LNCAP (cell line): Measurements from ENCODE around the gene SKOR1.

Source experiments
- CTCF ChIP-seq: fragments of 450-650 bp; IDR thresholded peaks from 2 replicates; pipeline ENCODE4 v1.5.1; 2017; ENCODE audit warnings: mild to moderate bottlenecking

Gene SKOR1

DNA sequence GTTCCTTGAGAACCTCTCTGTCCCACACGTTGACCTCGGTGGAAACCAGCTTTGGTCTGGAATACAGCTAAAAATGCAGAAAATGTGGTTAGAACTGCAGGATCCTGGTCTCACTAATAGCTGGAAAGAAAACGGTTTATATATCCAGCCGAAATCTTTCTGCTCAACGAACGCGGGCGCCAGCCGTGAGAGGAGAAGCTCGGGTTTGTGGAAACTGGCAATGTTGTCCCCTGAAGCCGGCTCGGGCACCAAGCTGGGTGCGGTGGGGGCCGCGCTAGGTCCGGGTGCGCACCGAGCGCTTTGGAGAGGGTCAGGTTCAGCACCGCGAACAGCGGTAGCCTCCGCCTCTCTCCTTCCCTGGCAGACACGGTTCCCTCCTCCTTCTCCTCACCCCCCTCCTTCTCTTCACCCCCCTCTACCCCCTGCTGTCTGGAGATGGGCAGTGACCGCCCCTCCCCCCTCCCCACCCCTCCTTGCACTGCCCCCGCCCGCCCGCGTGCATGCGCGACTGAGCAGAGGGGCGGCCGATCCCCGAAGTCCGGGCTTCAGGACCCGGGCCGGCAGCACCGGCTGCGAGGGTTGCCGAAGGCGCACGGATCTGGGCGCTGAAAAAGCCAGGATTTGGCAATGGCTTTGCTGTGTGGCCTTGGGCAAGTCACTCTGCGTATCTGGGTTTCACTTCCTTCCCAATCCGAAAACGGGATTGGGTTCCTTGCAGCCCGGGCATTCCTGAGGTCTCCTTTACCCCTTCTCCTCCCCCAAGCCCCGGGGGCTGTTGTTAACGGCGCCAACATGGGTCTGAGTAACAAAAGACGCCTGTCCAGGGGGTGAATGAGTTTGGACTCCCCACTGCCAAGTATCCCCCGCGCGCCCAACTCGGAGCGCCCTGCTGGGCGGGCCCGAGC is at the start of gene SKOR1:
TSS of gene SKOR1 (plus strand) at position 534 of the 905 bp plus-strand sequence. CDS start at position 628, 94 bp downstream.
- TF ChIP-seq CTCF = no peak

DNA sequence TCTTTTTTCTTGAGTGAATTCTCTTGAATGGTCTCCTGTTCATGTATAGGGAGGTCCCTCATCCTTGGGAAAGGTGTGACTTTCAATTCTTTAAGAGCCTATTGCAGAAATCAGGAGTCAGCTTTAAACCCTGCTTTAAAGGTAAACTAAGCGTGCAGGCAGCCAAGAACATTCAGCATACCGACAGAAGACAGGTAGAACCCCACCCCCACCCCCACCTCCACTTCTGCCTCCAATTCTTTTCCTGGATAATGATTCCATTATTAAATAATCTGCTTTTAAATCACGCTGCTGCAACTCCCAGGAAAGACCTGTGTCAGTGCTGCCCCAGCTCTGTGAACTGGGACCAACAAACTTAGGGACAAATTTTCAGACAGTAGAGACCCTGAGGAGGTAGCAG is 49.3 kb upstream of the SKOR1 start:
- no peak for TF ChIP-seq CTCF

DNA sequence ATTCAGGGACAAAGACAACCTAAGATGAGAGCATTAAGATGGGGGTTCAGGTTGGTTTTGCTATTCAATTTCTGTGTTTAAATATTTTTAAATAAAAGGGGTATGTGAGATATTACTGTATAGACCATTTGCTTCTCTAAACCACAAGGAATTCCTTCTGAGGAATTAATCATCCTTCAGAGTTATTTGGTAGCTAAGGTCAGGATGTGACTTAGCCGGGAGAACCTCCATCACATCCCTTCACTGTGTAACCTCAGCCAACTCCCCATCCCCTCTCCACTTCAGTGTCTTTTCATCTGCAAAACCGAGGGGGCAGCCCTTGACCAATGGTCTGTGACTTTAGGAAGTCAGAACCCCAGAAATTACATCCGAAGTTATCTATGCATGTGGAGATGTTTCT is 48.7 kb upstream of the SKOR1 start:
- TF ChIP-seq CTCF = no peak

- no peak for TF ChIP-seq CTCF
Observed at GRCh38 chr15:67777071-67777470, 48.2 kb upstream of the SKOR1 start.

DNA sequence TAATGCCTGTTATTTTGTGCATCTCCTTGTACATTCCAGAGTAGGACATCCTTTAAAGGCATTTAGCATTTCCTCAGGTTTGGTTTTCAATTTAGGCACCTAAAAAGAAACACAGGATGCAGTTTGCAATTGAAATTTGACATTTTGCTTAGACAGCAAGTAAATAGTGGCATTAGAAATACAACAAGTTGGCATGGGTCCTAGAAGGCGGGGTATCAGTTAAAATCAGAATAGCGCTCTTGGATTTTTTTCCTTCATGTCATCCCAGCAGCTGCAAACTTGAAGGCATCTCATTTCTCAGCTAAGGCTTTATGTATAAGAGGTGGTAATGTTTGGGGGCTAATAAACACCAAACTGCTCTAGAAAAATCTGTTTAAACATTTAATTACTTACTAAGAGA is 47.5 kb upstream of the SKOR1 start:
- no peak for TF ChIP-seq CTCF

GRCh38 chr15:67778968-67779548 is 46.3 kb upstream of the SKOR1 start:
- no peak for TF ChIP-seq CTCF

GRCh38 chr15:67779549-67780111 is 45.7 kb upstream of the SKOR1 start:
- TF ChIP-seq CTCF = no peak
